HepG2 (cell line): ENCODE results near the gene ZBTB47. TPM values are rescaled to one million over a fixed set of nuclear protein-coding genes. Genes with fewer than 3 reads are reported as not detected.

Experiments used
- ATAC-seq: fragments of 200-7000 bp; cut with Tn5 transposase; 3 replicates; pipeline ENCODE4 v1.9.1; 2020; ENCODE audit warnings: mild to moderate bottlenecking, moderate library complexity
- BruUV-seq: library from RNA; stranded (reverse); fragments of 400-500 nt; replicated peaks from 2 replicates; lab custom pipeline; 2021; lab: Mats Ljungman, UMichigan
- CTCF ChIA-PET: fragments of 300-600 bp; formaldehyde crosslinking; extraction: SDS; loops from one replicate; lab custom pipeline; 2021; ENCODE audit warnings: low total read pairs, inconsistent platforms, low intra/inter-chr PET ratio; lab: Yijun Ruan, JAX
- POLR2A ChIA-PET: fragments of 350-600 bp; sonication (Branson Sonifier 250); formaldehyde crosslinking; loops from one replicate; lab custom pipeline; 2020; ENCODE audit warnings: antibody characterized with exemption, inconsistent platforms; lab: Yijun Ruan, JAX
- DNase-seq: peaks from one replicate; pipeline ENCODE4 v3.0.0-alpha.2; 2015; ENCODE audit warnings: low spot score
- FAIRE-seq: peaks from 3 replicates; lab custom pipeline; 2011; peaks lifted over from hg19 to GRCh38; lab: Jason Lieb, UNC
- H2AFZ ChIP-seq: one replicate; pipeline ENCODE4 v1.6.1; 2011; ENCODE audit warnings: low read length, inconsistent platforms
- H3K27ac ChIP-seq: fragments of 300-600 bp; 3 replicates; pipeline ENCODE4 v1.8.0; 2011; ENCODE audit warnings: mixed run types, mild to moderate bottlenecking, mixed read lengths, low read length, inconsistent platforms; ENCODE audit not compliant: insufficient read depth; ENCODE audit errors: extremely low read length
- H3K27me3 ChIP-seq, 2 experiments: fragments of 200-600 bp in 1 of 2; 2 replicates in 1 of 2; 3 replicates in 1 of 2; pipeline versions ENCODE4 v1.6.0 to v1.8.0; 2011; ENCODE audit warnings: low read length in 2 of 2, mild to moderate bottlenecking in 2 of 2, moderate library complexity in 2 of 2, inconsistent platforms in 1 of 2; ENCODE audit not compliant: insufficient read depth in 2 of 2, control insufficient read depth in 1 of 2
- H3K36me3 ChIP-seq, 2 experiments: fragments of 200-600 bp in 1 of 2; replicated peaks in 1 of 2; 2 replicates in 1 of 2; 3 replicates in 1 of 2; pipeline versions ENCODE4 v1.5.1 to v1.8.0; 2011; ENCODE audit warnings: low read length in 2 of 2, inconsistent platforms in 1 of 2; ENCODE audit not compliant: insufficient read depth in 2 of 2, control insufficient read depth in 1 of 2
- H3K4me1 ChIP-seq: 2 replicates; pipeline ENCODE4 v1.5.1; 2012; ENCODE audit warnings: low read length, inconsistent platforms; ENCODE audit not compliant: insufficient read depth
- H3K4me2 ChIP-seq: 2 replicates; pipeline ENCODE4 v1.6.0; 2011; ENCODE audit warnings: low read depth, low read length, inconsistent platforms
- H3K4me3 ChIP-seq, 3 experiments: fragments of 200-600 bp in 1 of 3; sonication (generic), shearing (Covaris generic) in 1 of 3; replicated peaks in 1 of 3; 2 replicates each; pipeline ENCODE4 v1.5.1; 2011 to 2016; ENCODE audit warnings: low read length in 3 of 3, inconsistent platforms in 2 of 3, low read depth in 2 of 3, mild to moderate bottlenecking in 2 of 3, control low read depth in 1 of 3, mixed read lengths in 1 of 3; ENCODE audit not compliant: insufficient read depth in 1 of 3
- H3K79me2 ChIP-seq: one replicate; pipeline ENCODE4 v1.6.1; 2011; ENCODE audit warnings: low read length, inconsistent platforms; ENCODE audit not compliant: insufficient read depth
- H3K9ac ChIP-seq: 2 replicates; pipeline ENCODE4 v1.6.0; 2011; ENCODE audit warnings: mild to moderate bottlenecking, low read depth, low read length, inconsistent platforms; ENCODE audit not compliant: insufficient read depth
- H3K9me3 ChIP-seq: 2 replicates; pipeline ENCODE4 v1.5.1; 2012; ENCODE audit warnings: mild to moderate bottlenecking, low read length
- H4K20me1 ChIP-seq: 2 replicates; pipeline ENCODE4 v1.6.0; 2011; ENCODE audit warnings: inconsistent platforms, mild to moderate bottlenecking, low read length, moderate library complexity; ENCODE audit not compliant: insufficient read depth
- POLR2G ChIP-seq: fragments of 200-400 bp; formaldehyde crosslinking; IDR thresholded peaks from 2 replicates; pipeline ENCODE4 v1.6.1; 2018; ENCODE audit warnings: mild to moderate bottlenecking, low read depth, low read length, moderate library complexity
- ZNF329 ChIP-seq: sonication (generic); formaldehyde crosslinking; IDR thresholded peaks from 2 replicates; pipeline ENCODE4 v1.9.0; 2021; ENCODE audit warnings: low read depth, mild to moderate bottlenecking, missing genetic modification reagents
- ZNF614 ChIP-seq: IDR thresholded peaks from 2 replicates; pipeline ENCODE4 v1.6.1; 2018; ENCODE audit warnings: missing biosample characterization, missing genetic modification reagents, inconsistent platforms, borderline replicate concordance
- ZNF788 ChIP-seq: sonication (generic); formaldehyde crosslinking; IDR thresholded peaks from 2 replicates; pipeline ENCODE4 v1.5.0; 2020; ENCODE audit warnings: mild to moderate bottlenecking, missing genetic modification reagents, borderline replicate concordance
- ZSCAN12 ChIP-seq: sonication (generic); formaldehyde crosslinking; IDR thresholded peaks from 2 replicates; pipeline ENCODE4 v1.9.0; 2021; ENCODE audit warnings: mild to moderate bottlenecking, missing genetic modification reagents
- ZSCAN25 ChIP-seq: sonication (generic); formaldehyde crosslinking; IDR thresholded peaks from 2 replicates; pipeline ENCODE4 v1.8.0; 2022; ENCODE audit warnings: mild to moderate bottlenecking, missing genetic modification reagents
- WGBS: methylation state at CpG from one replicate; pipeline ENCODE4 v1.1.6; 2017; ENCODE audit warnings: low lambda C conversion rate; 5-methylcytosine and 5-hydroxymethylcytosine counted together
- in situ Hi-C: cut with HindIII; loops from 2 replicates; pipeline ENCODE4 v1.10.0; 2017; ENCODE audit warnings: low pct_unique_long_range_greater_than_20kb; ENCODE audit not compliant: extremely low pct_ligation_motif_present
- intact Hi-C: fragments of 100-400 bp; cut with micrococcal nuclease; formaldehyde crosslinking; loops from one replicate; pipeline ENCODE4 v1.10.0; 2022; ENCODE audit not compliant: unreplicated experiment
- polyA plus RNA-seq, 8 experiments: library from polyadenylated mRNA; depleted of rRNA in 3 of 8; stranded (reverse) in 7 of 8; unstranded in 1 of 8; fragments of >200 nt; fragmentation: Illumina TruSeq in 4 of 8; extraction: Trizol in 4 of 8; gene quantifications; 2 replicates each; pipeline versions ENCODE4 v1.2.1 to v1.2.3, GENCODE V29; 2011 to 2016; ENCODE audit warnings: low read depth in 4 of 8, missing spikeins in 1 of 8, mixed read lengths in 1 of 8; ENCODE audit not compliant: insufficient read depth in 1 of 8
- total RNA-seq, 5 experiments: library from RNA; depleted of rRNA; stranded (reverse); fragments of >200 nt; fragmentation: Illumina TruSeq; extraction: Trizol; gene quantifications; 2 replicates each; pipeline ENCODE4 v1.2.3, GENCODE V29; 2016; ENCODE audit warnings: low read depth in 1 of 5
- TF ChIP-seq, protein P1 (sequence below): IDR thresholded peaks from 2 replicates; pipeline ENCODE4 v1.6.1; 2012; ENCODE audit warnings: low read depth, low read length, improper control_type of control experiment

ZBTB47 gene
- total and polyA plus RNA-seq, 2 of the 13 experiments (the other 11 are each of a cell fraction or from before 2014, with no cell fraction given): 1.5 to 3.1 TPM

DNA sequence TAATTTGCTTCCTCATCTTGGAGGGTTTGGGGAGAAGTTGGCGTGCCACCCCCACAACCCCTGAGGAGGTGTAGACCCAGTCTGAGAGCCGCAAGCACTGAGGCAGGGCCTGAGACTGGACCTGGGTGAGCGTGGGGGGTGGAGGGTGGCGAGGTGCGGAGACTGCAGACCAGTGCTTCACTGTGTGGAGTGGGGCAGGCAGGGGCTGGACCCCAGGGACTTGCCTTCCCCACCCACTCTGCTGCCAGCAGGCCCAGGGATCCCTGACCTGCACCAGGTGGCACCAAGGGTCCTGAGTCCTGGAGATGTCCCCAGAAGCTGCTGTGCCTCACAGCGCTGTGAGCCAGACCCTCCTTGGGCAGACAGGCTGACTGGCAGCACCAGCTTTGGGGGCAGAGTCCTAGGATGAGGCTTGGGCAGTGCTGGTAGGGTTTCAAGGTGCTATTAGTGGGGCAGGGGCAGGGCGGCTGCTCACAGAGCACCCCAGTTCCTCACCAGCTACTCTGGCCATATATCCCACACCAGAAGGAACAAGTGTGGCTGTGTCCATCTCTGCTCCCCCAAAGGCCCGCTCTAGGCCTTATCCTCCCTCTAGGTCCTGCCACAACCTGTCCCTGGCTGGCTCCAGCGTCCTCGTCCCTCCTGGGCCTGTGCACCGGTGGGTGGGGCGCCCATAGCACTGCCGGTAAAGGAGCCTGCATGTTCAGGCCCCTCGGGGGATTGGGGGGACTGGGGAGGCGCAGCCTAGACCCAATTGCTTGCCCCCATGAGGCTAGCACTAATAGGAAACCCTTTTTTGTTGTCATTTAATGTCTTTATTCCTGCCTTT, 11.8 kb downstream of the ZBTB47 start (continued):
- TF ChIP-seq ZNF788 (no peak), ZNF329 (CRISPR knock-in tag) (no peak), ZSCAN12 (CRISPR knock-in tag) (no peak), ZSCAN25 (CRISPR knock-in tag) (no peak), POLR2G (0 out of 2 replicates have a peak, but pooled peaks have one; percentile 5)

DNA sequence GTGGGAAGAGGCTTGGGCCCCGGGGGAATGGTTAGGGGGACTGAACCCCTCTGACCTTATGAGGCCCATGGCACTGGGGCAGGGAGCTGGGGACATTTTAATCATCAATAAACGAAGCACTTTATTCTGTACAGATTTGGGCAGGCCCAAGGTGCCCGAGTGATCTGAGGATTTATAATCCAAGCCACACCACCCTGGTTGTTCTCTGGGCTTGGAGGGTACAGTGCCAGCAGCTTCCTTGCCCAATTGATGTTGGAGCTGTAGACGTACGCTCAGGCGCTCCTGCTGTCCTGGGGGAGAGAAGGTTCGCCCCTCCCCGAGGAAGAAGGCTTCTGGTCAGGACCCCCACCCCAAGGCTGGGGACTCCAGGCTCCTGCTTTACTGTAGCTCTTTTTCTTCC, 12.5 kb downstream of the ZBTB47 start:
- H3K9ac ChIP-seq: no peak overlapping the region
- DNase-seq (no peak), FAIRE-seq (no peak), ATAC-seq (no peak)
- H2AFZ ChIP-seq: no peak overlapping the region
- H3K79me2 ChIP-seq: no peaks in the 10 kb centered on the region
- 45% methylated on average over 8 of the region's 8 CpGs for WGBS
- no peak overlapping the region for H3K27ac ChIP-seq
- BruUV-seq: TSS peak; percentile 41
- intact Hi-C loops: no loop called here
- TF ChIP-seq, protein P1, sequence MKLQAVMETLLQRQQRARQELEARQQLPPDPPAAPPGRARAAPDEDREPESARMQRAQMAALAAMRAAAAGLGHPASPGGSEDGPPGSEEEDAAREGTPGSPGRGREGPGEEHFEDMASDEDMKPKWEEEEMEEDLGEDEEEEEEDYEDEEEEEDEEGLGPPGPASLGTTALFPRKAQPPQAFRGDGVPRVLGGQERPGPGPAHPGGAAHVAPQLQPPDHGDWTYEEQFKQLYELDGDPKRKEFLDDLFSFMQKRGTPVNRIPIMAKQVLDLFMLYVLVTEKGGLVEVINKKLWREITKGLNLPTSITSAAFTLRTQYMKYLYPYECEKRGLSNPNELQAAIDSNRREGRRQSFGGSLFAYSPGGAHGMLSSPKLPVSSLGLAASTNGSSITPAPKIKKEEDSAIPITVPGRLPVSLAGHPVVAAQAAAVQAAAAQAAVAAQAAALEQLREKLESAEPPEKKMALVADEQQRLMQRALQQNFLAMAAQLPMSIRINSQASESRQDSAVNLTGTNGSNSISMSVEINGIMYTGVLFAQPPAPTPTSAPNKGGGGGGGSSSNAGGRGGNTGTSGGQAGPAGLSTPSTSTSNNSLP: no peak
- 0 out of 2 replicates have a peak, but pooled peaks have one; percentile 18 for TF ChIP-seq ZNF614 (CRISPR knock-in tag)
- in situ Hi-C loops: no loop called here
- no peak overlapping the region for H3K4me3 ChIP-seq
- H3K4me2 ChIP-seq: no peak overlapping the region
- CTCF ChIA-PET: no interaction called here
- no peaks in the 10 kb centered on the region for H3K36me3 ChIP-seq
- no peaks in the 10 kb centered on the region for H3K9me3 ChIP-seq
- no peaks in the 10 kb centered on the region for H4K20me1 ChIP-seq
- H3K4me1 ChIP-seq: peaks cover 12% of the 10 kb centered on the region
- no peaks in the 10 kb centered on the region for H3K27me3 ChIP-seq
- POLR2A ChIA-PET: interaction anchor here (0.6 to 1.2 kb wide), 2 partner anchors 18 to 628 kb away, joined by 3 read pairs; no protein-coding TSS in a partner anchor
